SJCRH30 (cell line): ENCODE data around the gene IRF8. TPM values are rescaled to one million over a fixed set of nuclear protein-coding genes. Genes with fewer than 3 reads are reported as not detected.

ENCODE experiments used
- DNase-seq, 2 experiments: peaks; one replicate each; pipeline ENCODE4 v3.0.0-alpha.2; 2015 to 2020
- H3K27ac ChIP-seq: fragments of 250-450 bp; sonication (Bioruptor Pico); 2 replicates; pipeline ENCODE4 v1.5.1; 2020; ENCODE audit warnings: mild to moderate bottlenecking, moderate library complexity
- H3K27me3 ChIP-seq: fragments of 250-450 bp; sonication (Bioruptor Pico); 2 replicates; pipeline ENCODE4 v1.5.1; 2020; ENCODE audit warnings: mild to moderate bottlenecking, moderate library complexity
- H3K36me3 ChIP-seq: fragments of 250-450 bp; sonication (Bioruptor Pico); 2 replicates; pipeline ENCODE4 v1.5.1; 2020; ENCODE audit warnings: mild to moderate bottlenecking, moderate library complexity
- H3K4me1 ChIP-seq: fragments of 250-450 bp; sonication (Bioruptor Pico); 2 replicates; pipeline ENCODE4 v1.5.1; 2020; ENCODE audit warnings: mild to moderate bottlenecking, moderate library complexity
- H3K4me3 ChIP-seq: fragments of 250-450 bp; sonication (Bioruptor Pico); 2 replicates; pipeline ENCODE4 v1.5.1; 2020; ENCODE audit warnings: mild to moderate bottlenecking, moderate library complexity
- H3K9me3 ChIP-seq: fragments of 250-450 bp; sonication (Bioruptor Pico); replicated peaks from 2 replicates; pipeline ENCODE4 v1.5.1; 2020; ENCODE audit warnings: mild to moderate bottlenecking, moderate library complexity
- total RNA-seq: library from RNA; depleted of rRNA; stranded (reverse); fragments of >200 nt; shearing (Covaris generic); gene quantifications from 2 replicates; pipeline ENCODE4 v1.2.3, GENCODE V29; 2014

IRF8 gene
- total RNA-seq, 1 experiment from 2014 or later: not detected

DNA sequence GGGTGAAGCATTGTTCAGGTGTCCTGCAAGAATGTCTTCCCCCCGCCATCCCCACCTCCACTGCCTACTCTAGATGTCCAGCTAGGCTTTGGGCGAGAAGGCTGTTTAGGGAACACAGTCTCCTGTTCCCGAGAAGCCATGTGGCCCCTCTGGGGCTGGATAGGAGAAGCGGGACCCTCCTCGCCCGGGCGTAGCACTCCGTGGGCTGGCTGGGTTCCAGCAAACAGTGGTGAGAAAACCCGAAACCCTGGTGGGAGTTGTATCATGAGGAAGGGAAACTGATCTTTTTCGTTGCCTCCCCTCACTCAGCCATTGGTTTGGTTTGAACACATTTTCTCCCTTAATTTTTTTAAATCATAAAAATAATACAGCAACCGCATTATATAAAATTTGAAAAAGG lies 56.6 kb downstream of the IRF8 start:
- Histone ChIP-seq H3K27me3 (no peaks in the 10 kb centered on the region), H3K9me3 (no peaks in the 10 kb centered on the region), H3K4me1 (no peaks in the 10 kb centered on the region), H3K36me3 (no peaks in the 10 kb centered on the region), H3K27ac (no peak overlapping the region), H3K4me3 (no peak overlapping the region)
- DNase-seq: no peak

DNA sequence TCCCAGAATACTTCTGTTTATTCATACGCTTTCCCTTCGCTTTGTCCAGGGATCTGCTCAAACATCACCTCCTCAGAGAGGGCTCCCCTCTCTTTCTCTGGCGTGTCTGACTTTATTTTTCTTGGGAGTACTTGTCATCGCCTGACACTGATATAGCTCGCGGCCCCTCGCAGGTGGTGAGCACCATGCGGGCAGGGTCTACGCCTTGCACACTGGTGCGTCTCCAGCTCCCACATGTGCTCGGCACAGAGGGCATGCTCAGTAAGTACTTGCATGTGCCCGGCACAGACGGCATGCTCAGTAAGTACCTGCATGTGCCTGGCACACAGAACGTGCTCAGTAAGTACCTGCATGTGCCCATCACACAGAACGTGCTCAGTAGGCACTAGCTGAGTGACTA lies 57.5 kb downstream of the IRF8 start:
- no peaks in the 10 kb centered on the region for H3K4me1 ChIP-seq
- DNase-seq: no peak
- no peaks in the 10 kb centered on the region for H3K36me3 ChIP-seq
- no peak overlapping the region for H3K4me3 ChIP-seq
- no peaks in the 10 kb centered on the region for H3K9me3 ChIP-seq
- H3K27ac ChIP-seq: no peak overlapping the region
- no peaks in the 10 kb centered on the region for H3K27me3 ChIP-seq

DNA sequence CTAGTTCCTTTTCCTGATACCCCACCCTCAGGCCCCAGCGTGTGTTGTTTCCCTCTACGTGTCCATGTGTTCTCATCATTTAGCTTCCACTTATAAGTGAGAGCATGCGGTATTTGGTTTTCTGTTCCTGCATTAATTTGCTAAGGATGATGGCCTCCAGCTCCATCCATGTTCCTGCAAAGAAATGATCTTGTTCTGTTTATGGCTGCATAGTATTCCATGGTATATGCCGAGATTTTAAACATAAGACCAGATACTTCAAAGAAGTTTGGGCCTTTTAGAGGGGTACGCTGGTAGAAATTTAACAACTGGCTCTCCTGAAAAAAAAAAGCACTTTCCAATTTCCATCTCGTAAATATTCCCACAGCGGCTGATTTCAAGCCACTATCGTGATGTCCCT lies 59.8 kb downstream of the IRF8 start:
- H3K27me3 ChIP-seq: no peaks in the 10 kb centered on the region
- H3K9me3 ChIP-seq: no peaks in the 10 kb centered on the region
- H3K4me3 ChIP-seq: no peak overlapping the region
- H3K4me1 ChIP-seq: peaks cover 6% of the 10 kb centered on the region; the same call in 1 of the 2 replicates
- no peak overlapping the region for H3K27ac ChIP-seq
- no peaks in the 10 kb centered on the region for H3K36me3 ChIP-seq
- no peak for DNase-seq

DNA sequence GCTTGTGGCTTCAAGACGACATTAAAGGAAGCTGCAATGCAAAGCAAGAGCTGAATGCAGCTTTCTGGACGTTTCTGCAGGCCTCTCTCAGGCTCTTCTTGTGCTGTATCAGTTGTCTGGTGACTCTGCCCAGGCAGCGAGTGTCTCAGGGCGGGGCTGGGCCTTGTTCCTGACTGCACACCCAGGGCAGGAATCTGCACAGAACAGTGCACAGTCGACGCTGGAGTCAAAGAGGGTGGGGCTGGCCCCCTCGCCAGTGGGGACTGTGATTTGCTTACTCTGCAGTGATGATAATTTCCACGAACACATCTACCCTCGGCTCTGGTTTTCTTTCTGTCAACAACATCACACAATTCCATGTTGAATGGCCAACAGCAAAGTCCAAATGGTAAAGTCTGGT lies 60.7 kb downstream of the IRF8 start:
- H3K27me3 ChIP-seq: no peaks in the 10 kb centered on the region
- DNase-seq: no peak
- no peaks in the 10 kb centered on the region for H3K36me3 ChIP-seq
- peaks cover 6% of the 10 kb centered on the region; the same call in 1 of the 2 replicates for H3K4me1 ChIP-seq
- no peak overlapping the region for H3K4me3 ChIP-seq
- no peak overlapping the region for H3K27ac ChIP-seq
- H3K9me3 ChIP-seq: no peaks in the 10 kb centered on the region

DNA sequence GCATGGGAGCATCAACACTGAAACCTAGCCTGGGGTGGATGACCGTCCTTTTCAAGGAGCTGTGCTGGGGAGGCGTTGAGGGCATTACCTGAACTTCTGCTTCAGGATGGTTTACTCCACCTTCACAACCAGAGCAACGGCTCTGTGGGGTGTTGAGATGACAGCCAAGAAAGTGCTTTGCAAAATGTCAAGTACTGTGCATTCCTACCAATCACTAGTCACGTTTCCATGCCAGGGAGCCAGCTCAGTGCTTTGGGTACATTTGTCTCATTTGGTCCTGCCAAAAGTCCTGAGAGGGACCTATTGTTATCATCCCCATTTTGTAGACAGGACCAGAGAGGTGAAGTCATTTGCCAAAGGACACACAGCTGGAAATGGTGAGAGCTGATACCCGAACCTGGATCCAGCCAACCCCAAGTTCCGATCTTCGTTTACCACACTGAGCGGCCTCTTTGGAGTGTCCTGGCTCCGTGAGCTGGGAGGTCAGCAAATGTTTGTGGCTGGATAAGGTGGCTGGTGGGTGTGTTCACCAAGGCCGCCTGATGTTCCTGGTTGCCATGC lies 61.6 kb downstream of the IRF8 start:
- DNase-seq: no peak
- peaks cover 6% of the 10 kb centered on the region; the same call in 1 of the 2 replicates for H3K4me1 ChIP-seq
- H3K9me3 ChIP-seq: no peaks in the 10 kb centered on the region
- H3K4me3 ChIP-seq: no peak overlapping the region
- no peaks in the 10 kb centered on the region for H3K27me3 ChIP-seq
- H3K36me3 ChIP-seq: no peaks in the 10 kb centered on the region
- H3K27ac ChIP-seq: no peak overlapping the region

DNA sequence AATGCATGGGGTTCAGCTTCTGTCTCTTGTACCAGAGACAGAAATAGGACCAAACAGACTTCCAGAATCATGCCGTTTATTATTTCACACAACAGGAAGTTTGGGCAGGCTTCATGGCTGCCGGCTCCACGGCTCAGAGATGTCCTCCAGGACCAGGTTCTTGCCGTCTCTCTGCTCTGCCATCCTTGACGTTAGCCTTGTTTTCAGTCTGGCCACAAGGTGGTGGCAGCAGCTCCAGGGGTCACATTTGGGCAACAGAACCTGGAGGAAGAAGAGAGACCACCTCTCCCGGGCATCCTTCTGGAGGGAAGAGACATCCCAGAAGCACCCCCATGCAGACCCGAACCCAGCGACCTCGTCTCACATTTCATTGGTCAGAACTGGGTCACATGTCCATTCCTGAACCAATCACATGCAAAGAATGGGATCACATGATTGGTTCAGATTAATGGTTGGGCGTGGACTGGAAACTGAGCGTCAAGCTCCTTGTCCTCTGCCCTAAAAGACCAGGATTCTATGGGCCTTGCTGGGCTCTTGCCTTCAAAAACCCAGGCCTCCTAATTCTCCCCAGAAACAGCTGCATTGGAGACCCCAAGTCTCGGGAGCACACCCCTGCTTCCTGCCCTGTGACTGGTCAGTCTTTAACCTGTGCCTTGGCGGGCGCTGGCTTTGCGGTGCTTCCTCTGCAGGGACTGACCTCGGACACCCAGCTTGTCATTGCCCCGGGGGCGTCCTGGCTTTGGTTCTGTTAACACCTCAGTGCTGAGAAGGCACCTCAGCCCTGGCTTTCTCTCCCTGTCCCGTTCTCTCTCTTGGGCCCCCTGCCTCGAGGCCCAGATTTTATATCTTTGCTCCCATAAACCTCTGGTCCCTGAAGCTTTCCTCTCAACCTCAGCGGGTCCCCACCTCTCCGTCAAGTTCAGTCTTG lies 63.3 kb downstream of the IRF8 start:
- Histone ChIP-seq H3K27ac (no peak overlapping the region), H3K27me3 (no peaks in the 10 kb centered on the region), H3K36me3 (no peaks in the 10 kb centered on the region), H3K9me3 (no peaks in the 10 kb centered on the region), H3K4me1 (peaks cover 6% of the 10 kb centered on the region; the same call in 1 of the 2 replicates), H3K4me3 (no peak overlapping the region)
- peak in 1 of 2 experiments; percentile 3 for DNase-seq

DNA sequence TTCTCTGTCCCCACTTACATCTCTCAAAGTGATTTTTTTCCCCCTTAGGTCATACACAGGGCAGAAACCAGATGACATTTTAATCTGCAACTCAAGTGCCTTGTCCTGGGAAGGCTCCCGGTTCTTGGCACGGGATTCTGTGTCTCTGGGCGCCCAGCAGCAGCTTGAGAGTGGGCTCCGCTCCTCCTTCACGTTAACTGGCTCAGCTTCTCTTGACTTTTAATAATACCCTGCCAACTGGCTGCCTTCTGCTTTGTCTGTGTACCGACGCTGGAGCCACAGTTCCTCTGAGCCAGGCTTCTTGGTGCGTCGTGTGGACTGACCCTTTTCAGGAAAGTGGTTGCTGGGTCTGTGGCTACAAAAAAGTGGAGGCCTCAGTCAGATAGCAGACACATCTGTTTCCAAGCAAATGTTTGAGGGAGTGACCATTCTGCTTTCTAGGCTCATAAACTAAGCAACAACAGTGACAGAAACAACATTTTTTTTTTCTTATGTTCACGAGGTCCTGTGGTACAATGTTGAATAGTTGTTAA lies 64.9 kb downstream of the IRF8 start:
- no peaks in the 10 kb centered on the region for H3K27me3 ChIP-seq
- H3K27ac ChIP-seq: no peak overlapping the region
- H3K9me3 ChIP-seq: no peaks in the 10 kb centered on the region
- no peaks in the 10 kb centered on the region for H3K36me3 ChIP-seq
- H3K4me1 ChIP-seq: peaks cover 6% of the 10 kb centered on the region; the same call in 1 of the 2 replicates
- no peak overlapping the region for H3K4me3 ChIP-seq
- peak in 1 of 2 experiments; percentile 22 for DNase-seq

DNA sequence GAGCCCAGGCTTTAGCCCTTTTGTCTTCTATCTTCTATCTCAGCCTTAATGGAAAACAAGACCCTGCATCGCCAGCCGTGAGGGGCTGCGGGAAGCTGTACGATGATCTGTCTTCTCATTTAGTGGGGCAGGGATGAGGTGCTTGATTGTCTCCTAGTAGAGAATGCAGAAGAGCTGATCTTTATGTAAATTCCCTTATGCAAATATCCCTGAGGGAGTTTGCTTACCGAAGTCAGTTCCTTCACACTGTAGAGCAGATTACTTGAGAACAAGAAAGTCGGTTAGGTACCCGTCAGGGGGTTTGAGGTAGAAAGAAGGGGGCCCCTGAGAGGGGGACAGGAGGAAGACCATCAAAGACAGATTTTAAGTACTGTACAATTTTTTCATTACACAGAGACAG lies 66.2 kb downstream of the IRF8 start:
- Histone ChIP-seq H3K4me3 (no peak overlapping the region), H3K36me3 (no peaks in the 10 kb centered on the region), H3K9me3 (no peaks in the 10 kb centered on the region), H3K27ac (no peak overlapping the region), H3K27me3 (no peaks in the 10 kb centered on the region), H3K4me1 (peaks cover 6% of the 10 kb centered on the region; the same call in 1 of the 2 replicates)
- DNase-seq: no peak

DNA sequence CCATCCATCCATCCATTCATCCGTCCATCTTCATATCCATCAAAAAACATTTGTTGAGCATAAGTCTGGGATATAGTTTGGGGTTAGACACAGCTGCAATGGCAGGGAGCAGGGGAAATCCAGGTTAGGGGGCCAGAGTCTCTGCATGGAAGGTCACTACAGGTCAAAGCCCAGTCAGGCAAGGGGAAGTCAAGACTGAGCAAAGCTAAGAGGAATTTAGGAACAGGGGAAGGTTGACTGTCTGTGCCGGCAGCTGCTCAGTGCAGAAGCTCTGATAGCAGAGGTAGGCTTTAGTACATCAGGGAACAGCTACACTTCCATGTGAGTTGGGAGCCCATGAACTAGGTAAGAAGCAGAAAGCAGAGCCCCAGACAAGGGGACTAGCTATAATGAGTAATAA lies 68.1 kb downstream of the IRF8 start:
- no peaks in the 10 kb centered on the region for H3K36me3 ChIP-seq
- no peaks in the 10 kb centered on the region for H3K9me3 ChIP-seq
- no peaks in the 10 kb centered on the region for H3K27me3 ChIP-seq
- H3K4me1 ChIP-seq: peaks cover 6% of the 10 kb centered on the region; the same call in 1 of the 2 replicates
- no peak for DNase-seq
- H3K27ac ChIP-seq: no peak overlapping the region
- no peak overlapping the region for H3K4me3 ChIP-seq

DNA sequence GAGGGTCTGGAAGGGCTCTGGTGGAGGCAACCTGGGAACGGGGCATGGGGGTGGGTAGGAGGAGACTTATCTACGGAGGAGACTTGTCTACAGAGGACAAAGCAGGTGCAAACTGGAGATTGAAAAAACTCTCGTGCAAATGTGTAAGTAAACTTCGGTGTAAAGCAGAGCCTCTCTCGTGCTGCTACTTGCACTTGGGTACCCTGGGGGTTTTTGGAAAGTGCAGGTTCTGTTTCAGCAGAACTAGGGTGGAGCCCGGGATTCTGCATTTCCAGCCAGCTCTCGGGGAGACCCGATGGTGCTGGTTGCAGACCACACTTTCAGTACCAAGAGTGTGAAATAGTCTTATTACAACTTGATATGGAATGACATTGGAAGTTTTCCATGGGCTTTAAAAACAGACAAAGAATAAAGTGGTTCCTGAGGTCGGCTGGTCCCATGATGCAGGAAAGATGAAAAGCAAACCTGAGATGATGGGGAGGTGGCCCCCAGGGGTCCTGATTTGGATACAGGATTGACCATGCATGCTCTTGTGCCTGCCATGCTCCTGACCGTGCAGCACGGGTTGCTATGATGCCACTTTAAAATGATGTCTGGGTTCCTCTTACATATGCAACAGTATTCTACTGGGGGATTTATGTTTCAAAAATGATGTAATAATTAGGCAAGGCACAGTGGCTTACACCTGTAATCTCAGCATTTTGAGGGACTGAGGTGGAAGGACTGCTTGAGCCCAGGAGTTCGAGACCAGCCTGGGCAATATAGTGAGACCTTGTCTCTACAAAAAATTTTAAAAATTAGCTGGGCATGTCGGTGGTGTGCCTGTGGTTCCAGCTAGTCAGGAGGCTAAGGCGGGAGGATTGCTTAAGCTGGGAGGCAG lies 69.3 kb downstream of the IRF8 start:
- H3K36me3 ChIP-seq: no peaks in the 10 kb centered on the region
- DNase-seq: no peak
- no peaks in the 10 kb centered on the region for H3K27me3 ChIP-seq
- no peaks in the 10 kb centered on the region for H3K4me1 ChIP-seq
- no peaks in the 10 kb centered on the region for H3K9me3 ChIP-seq
- H3K4me3 ChIP-seq: no peak overlapping the region
- H3K27ac ChIP-seq: no peak overlapping the region

DNA sequence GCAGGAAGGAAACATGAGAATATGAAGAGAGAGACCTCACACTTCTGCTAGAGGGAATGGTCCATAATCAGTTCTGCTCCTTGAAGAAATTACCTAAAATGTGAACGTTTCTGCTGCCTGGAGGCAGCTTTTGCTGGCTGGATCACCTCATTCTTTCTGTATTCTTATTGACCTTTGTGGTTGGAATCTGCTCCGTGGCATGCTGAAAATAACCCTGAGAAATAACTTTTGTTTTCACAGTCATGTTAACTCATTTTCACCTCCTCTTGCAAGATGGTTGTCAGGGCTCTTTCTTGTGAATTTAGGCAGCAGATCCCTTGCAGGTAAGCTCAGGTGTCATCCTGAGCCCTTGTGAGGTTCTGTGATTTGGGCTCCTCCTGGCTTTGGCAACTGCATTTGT lies 70.2 kb downstream of the IRF8 start:
- DNase-seq: no peak
- Histone ChIP-seq H3K27ac (no peak overlapping the region), H3K27me3 (no peaks in the 10 kb centered on the region), H3K4me1 (no peaks in the 10 kb centered on the region), H3K4me3 (no peak overlapping the region), H3K36me3 (no peaks in the 10 kb centered on the region), H3K9me3 (no peaks in the 10 kb centered on the region)

DNA sequence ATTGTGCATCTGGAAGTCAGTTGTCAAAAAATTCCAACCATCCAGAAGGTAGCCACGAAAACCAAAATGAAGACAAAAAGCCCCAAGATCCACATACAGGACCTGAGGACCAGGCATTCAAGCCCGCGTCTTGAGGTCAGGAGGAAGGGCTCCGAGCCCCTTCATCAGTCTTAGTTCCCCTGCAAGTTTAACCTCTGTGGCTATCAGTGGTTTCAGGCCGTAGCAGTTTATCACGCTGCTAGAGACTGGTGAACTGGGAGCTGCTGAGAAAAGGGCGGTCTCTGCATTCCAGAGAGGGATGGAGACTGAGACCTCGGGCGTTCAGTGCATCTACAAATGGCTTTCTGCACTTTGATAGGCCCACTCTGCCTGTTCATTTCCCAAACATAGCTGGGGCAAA lies 70.6 kb downstream of the IRF8 start:
- Histone ChIP-seq H3K9me3 (no peaks in the 10 kb centered on the region), H3K27me3 (no peaks in the 10 kb centered on the region), H3K4me3 (no peak overlapping the region), H3K27ac (no peak overlapping the region), H3K4me1 (no peaks in the 10 kb centered on the region), H3K36me3 (no peaks in the 10 kb centered on the region)
- no peak for DNase-seq

DNA sequence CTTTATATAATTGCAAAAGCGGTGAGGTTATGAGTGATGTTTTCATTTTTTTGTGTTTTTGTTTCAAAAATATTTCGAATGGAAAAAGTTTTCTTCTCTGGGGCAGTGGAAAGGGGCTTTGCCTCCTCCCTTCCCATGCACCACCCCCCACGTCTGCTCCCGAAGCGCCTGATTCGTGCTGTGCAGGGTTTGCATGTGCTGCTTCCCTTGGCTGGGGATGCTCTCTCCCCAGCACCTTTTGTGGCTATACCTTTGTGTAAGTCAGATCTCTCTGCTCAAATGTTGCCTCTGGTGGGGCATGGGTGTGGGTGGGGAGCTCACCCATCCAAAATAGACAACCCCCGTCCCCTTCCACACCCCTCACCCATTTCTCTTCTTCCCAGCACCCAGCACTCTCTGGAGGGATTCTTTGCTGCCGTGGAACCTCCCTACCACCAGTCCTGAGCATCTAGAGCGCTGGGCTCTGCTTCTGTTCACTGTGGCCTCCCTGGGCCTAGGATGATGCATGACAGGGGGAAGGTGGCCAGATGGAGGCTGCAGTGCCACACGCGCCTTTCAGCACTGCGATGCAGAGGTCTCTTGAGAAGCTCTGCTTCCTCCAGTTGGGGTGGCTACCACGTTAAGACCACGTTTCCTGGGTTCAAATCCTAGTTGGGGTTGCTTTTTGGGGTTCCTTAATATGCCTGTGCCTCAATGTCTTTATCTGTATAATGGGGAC lies 71.2 kb downstream of the IRF8 start:
- H3K27me3 ChIP-seq: no peaks in the 10 kb centered on the region
- no peaks in the 10 kb centered on the region for H3K36me3 ChIP-seq
- H3K4me3 ChIP-seq: no peak overlapping the region
- no peaks in the 10 kb centered on the region for H3K9me3 ChIP-seq
- DNase-seq: no peak
- no peak overlapping the region for H3K27ac ChIP-seq
- no peaks in the 10 kb centered on the region for H3K4me1 ChIP-seq

DNA sequence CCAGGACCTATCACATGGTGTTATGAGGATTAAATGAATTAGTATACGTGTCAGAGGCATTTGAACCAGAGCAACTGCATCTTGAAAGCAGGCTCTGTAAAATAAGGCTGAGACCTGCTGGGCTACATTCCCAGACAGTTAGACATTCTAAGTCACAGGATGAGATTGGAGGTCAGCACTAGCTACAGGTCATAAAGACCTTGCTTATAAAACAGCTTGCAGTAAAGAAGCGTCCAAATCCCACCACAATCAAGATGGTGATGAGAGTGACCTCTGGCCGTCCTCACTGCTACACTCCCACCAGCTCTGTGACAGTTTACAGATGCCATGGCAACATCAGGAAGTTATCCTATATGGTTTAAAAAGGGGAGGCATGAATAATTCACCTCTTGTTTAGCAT lies 71.8 kb downstream of the IRF8 start:
- H3K27me3 ChIP-seq: no peaks in the 10 kb centered on the region
- no peak for DNase-seq
- H3K9me3 ChIP-seq: no peaks in the 10 kb centered on the region
- H3K4me1 ChIP-seq: no peaks in the 10 kb centered on the region
- no peaks in the 10 kb centered on the region for H3K36me3 ChIP-seq
- no peak overlapping the region for H3K4me3 ChIP-seq
- no peak overlapping the region for H3K27ac ChIP-seq
